Spleen (tissue), 7 donors: ENCODE data around the gene RGS2.
A peak's percentile ranks its signal among the peaks of the same experiment; 100 is the strongest.

ENCODE experiments used
- POLR2A ChIP-seq, 3 donors: fragments of 450-650 bp; IDR thresholded peaks; one replicate each; pipeline ENCODE4 v1.5.1; 2017; ENCODE audit warnings: antibody characterized with exemption in 3 of 3, mild to moderate bottlenecking in 1 of 3
- POLR2AphosphoS5 ChIP-seq, 3 donors: sonication (generic); formaldehyde crosslinking; IDR thresholded peaks; one replicate each; pipeline ENCODE4 v1.5.1; 2017; ENCODE audit warnings: antibody characterized with exemption in 3 of 3
- TF ChIP-seq, protein P1 (sequence below), 11 experiments: fragments of 200-600 bp in 7 of 11; fragments of 450-650 bp in 4 of 11; sonication (generic) in 4 of 11; IDR thresholded peaks in 8 of 11; conservative IDR thresholded peaks in 3 of 11; 1 replicate in 7 of 11; 2 replicates in 4 of 11; pipeline versions ENCODE4 v1.4.0 to v1.8.0; 2016 to 2021; ENCODE audit warnings: antibody characterized with exemption in 11 of 11, inconsistent platforms in 4 of 11, mild to moderate bottlenecking in 1 of 11
- donor health status: DM: no; HTN: no; CAD: no; lungs with moderate emphysema.
- donor health status: DM: no; HTN: no; CAD: no.
- donor health status: DM: no; HTN: no; CAD: no.

DNA sequence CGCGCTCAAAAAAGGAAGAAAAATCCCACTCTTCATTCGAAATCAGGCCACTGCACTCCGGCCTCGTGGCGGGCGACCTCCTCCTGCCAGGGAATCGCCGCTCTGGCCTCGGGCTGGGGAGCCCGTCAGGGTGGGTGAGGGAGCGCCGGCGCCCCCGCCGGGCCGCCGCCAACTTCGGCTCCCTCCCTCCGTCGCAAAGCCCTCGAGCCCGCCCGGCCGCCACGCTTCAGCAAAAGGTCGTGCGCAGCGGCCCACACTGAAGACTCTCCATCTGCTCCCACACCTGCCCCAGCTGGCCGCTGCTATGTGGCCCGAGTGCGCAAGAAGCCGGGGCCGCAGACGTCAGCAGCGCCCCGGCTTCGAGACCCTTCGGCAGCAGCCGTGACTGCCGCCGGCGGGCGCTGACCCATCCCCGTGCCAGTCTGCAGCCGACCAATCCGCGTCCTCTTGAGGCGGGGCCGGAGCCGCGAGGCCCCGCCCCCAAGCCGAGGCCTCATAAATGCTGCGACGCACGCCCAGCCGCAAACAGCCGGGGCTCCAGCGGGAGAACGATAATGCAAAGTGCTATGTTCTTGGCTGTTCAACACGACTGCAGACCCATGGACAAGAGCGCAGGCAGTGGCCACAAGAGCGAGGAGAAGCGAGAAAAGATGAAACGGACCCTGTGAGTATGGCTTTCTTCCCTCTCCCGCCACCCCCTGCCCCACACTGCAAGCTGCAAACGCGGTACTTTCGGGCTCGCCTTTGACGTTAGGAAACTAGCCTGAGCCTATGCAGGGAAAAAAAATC, at the start of gene RGS2:
- TF ChIP-seq POLR2AphosphoS5 (IDR thresholded peaks at IDR 0.05) = peak; percentile 100
- TF ChIP-seq, protein P1, sequence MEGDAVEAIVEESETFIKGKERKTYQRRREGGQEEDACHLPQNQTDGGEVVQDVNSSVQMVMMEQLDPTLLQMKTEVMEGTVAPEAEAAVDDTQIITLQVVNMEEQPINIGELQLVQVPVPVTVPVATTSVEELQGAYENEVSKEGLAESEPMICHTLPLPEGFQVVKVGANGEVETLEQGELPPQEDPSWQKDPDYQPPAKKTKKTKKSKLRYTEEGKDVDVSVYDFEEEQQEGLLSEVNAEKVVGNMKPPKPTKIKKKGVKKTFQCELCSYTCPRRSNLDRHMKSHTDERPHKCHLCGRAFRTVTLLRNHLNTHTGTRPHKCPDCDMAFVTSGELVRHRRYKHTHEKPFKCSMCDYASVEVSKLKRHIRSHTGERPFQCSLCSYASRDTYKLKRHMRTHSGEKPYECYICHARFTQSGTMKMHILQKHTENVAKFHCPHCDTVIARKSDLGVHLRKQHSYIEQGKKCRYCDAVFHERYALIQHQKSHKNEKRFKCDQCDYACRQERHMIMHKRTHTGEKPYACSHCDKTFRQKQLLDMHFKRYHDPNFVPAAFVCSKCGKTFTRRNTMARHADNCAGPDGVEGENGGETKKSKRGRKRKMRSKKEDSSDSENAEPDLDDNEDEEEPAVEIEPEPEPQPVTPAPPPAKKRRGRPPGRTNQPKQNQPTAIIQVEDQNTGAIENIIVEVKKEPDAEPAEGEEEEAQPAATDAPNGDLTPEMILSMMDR (IDR thresholded peaks at IDR 0.05 in 8 of 11, conservative IDR thresholded peaks at IDR 0.05 in 3 of 11) = peak in 3 of 11 experiments; percentile 4 to 30 (median 24)
- TF ChIP-seq POLR2A (IDR thresholded peaks at IDR 0.05) = peak; percentile 97 to 99 (median 98)
